GM12874 (cell line): ENCODE data around the gene NOM1.

Experiments used
- TF ChIP-seq, protein P1 (sequence below): IDR thresholded peaks from 2 replicates; pipeline ENCODE4 v1.5.1; 2011; ENCODE audit warnings: low read depth, mild to moderate bottlenecking, control low read depth, low read length, moderate library complexity; ENCODE audit not compliant: insufficient read depth

The NOM1 gene

DNA sequence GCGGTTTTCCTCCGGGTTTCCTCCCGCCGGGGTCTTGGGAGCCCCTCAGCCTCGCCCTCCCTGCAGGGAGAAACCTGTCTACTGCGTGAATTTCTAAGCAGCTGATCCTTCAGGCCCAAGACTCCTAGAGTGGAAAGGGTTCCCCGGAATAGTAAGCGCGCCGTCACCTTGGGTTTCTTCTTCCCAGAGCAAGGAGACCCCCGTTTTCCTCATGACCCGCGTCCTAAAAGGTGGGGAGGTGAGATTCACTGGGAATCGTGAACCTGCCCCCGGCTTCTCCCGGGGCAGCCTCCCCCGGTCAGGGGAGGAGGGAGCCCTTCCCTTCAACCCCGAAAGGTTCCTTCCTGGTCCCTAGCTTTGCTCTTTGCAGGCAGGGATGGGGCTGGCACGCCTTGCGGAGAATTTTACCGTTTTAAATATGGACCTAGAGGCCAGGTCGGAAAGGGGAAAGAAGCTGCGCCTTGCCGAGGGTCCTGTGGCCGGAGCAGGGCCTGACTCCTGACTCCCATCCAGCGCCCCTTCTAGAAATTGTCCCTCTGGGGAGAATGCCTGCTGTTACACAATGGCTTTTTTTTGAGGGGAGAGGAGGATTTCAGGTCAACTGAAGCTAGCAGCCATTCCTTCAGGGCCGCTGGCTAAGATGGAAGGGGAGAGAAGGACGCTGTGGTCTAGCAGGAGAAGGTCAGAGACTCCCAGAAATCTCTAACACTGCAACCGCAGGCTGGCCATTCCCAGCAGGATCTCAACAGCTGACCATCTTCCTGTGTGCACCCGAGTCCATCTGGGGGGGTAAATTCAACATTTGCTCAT is 72.6 kb downstream of the NOM1 start:
- TF ChIP-seq, protein P1, sequence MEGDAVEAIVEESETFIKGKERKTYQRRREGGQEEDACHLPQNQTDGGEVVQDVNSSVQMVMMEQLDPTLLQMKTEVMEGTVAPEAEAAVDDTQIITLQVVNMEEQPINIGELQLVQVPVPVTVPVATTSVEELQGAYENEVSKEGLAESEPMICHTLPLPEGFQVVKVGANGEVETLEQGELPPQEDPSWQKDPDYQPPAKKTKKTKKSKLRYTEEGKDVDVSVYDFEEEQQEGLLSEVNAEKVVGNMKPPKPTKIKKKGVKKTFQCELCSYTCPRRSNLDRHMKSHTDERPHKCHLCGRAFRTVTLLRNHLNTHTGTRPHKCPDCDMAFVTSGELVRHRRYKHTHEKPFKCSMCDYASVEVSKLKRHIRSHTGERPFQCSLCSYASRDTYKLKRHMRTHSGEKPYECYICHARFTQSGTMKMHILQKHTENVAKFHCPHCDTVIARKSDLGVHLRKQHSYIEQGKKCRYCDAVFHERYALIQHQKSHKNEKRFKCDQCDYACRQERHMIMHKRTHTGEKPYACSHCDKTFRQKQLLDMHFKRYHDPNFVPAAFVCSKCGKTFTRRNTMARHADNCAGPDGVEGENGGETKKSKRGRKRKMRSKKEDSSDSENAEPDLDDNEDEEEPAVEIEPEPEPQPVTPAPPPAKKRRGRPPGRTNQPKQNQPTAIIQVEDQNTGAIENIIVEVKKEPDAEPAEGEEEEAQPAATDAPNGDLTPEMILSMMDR: no peak
